ENCODE data around the gene DUSP8. TPM values are rescaled to one million over a fixed set of nuclear protein-coding genes. Genes with fewer than 3 reads are reported as not detected.
A peak's percentile ranks its signal among the peaks of the same experiment; 100 is the strongest.

The DUSP8 gene
- polyA plus RNA-seq, 1 of the 3 experiments (the other 2 are of a cell fraction), result 2.0 TPM

DNA sequence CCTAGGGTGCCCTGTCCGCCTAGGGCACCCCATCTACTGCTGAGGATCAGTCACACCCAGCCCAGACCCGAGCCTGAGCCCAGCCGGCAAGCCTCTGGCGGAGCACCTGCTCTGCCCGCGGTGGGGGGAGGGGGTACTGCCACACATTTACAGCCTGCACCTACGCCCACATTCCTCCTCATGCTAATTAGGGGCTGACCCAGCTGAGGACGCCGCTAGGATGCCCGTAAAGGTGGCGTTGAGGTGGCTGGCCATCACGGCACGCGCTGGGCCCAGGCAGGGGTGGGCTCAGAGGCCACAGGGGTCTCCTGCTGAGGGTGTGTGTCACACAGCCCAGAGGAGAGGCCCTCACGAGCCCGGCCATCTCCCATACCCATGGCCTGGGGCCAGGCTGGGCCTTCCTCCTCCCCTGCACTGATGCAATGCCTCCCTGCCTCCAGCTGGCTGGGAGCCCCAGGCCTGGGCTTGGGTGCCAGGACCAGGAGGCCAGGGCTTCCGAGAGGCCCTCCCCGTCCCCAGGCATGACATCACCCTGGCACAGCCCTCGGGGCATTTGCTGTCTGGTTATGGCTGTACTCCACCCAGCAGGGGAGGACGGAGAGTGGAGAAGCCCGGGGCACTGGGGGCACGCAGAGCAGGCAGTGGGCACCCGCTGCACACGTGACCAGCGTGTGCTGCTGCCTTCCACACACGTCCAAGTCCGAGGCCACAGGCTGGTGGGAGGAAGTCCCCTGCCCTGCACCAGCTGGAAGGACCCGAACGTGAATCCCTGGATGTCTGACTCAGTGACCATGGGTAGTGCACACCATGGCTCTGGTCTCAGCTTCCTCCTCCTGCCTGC is 12.7 kb downstream of the DUSP8 start:
- H3K27ac ChIP-seq (ENCODE audit: low read depth in 2 of 2, low read length in 1 of 2), result peak overlapping the region in 1 of 2 experiments; percentile 71; a peak in 2 of 4 replicates
- no peaks in the 10 kb centered on the region for H3K27me3 ChIP-seq (ENCODE audit: insufficient read depth)
- H3K4me3 ChIP-seq (ENCODE audit: low read depth in 2 of 2, low read length in 1 of 2), result no peak overlapping the region
- no peaks in the 10 kb centered on the region for H3K9me3 ChIP-seq
- no peaks in the 10 kb centered on the region for H4K20me1 ChIP-seq (ENCODE audit: insufficient read depth)
- peak; percentile 52 for DNase-seq
- no peaks in the 10 kb centered on the region for H3K36me3 ChIP-seq (replicated peaks in 1 of 2; ENCODE audit: control insufficient read depth in 1 of 2, insufficient read depth in 2 of 2, low read length in 1 of 2)
- POLR2A ChIA-PET, result interaction anchor here (1.3 kb wide), 1 partner anchor 9 kb away, joined by 3 read pairs; no protein-coding TSS in a partner anchor
- TF ChIP-seq FOXJ3 (CRISPR knock-in tag; IDR thresholded peaks at IDR 0.05) (no peak), NFIC (IDR thresholded peaks at IDR 0.05; ENCODE audit: borderline replicate concordance) (peak; percentile 86), TCF12 (IDR thresholded peaks at IDR 0.05) (peak; percentile 52)
- H3K4me2 ChIP-seq, result peak overlapping the region; percentile 67
- no peaks in the 10 kb centered on the region for H3K79me2 ChIP-seq (ENCODE audit: insufficient read depth)
- H3K4me1 ChIP-seq (ENCODE audit: control insufficient read depth in 1 of 2, insufficient read depth in 2 of 2, low read depth in 1 of 2, low read length in 1 of 2), result peaks cover 3 to 12% of the 10 kb centered on the region in 2 experiments; a peak in 2 of 4 replicates
- CTCF ChIA-PET, result interaction anchor here (0.6 to 5.3 kb wide), 3 partner anchors 13 to 38 kb away, joined by 3 to 52 read pairs (median 23); partner anchors contain the start of gene KRTAP5-2
- WGBS (ENCODE audit: low lambda C conversion rate), result 50% methylated on average over 2 of the region's 29 CpGs
- H2AFZ ChIP-seq (ENCODE audit: low read depth), result no peak overlapping the region
- no peaks in the 10 kb centered on the region for H3F3A ChIP-seq (replicated peaks; ENCODE audit: insufficient read depth)
- H3K9ac ChIP-seq, result peak overlapping the region; percentile 45; the same call in 1 of the 2 replicates
- H3K9me2 ChIP-seq, result no peaks in the 10 kb centered on the region

GRCh38 chr11:1558775-1559110 is 13.3 kb downstream of the DUSP8 start:
- POLR2A ChIA-PET, result no interaction called here
- no peaks in the 10 kb centered on the region for H3K9me2 ChIP-seq
- no peaks in the 10 kb centered on the region for H3K27me3 ChIP-seq (ENCODE audit: insufficient read depth)
- H3K79me2 ChIP-seq (ENCODE audit: insufficient read depth), result no peaks in the 10 kb centered on the region
- 0 out of 2 replicates have a peak overlapping the region, but pooled peaks have one; percentile 22 for H2AFZ ChIP-seq (ENCODE audit: low read depth)
- 72% methylated on average over 6 of the region's 12 CpGs for WGBS (ENCODE audit: low lambda C conversion rate)
- peak overlapping the region; percentile 45; the same call in 1 of the 2 replicates for H3K9ac ChIP-seq
- no peak for DNase-seq
- peak overlapping the region in 1 of 2 experiments; percentile 71; a peak in 2 of 4 replicates for H3K27ac ChIP-seq (ENCODE audit: low read depth in 2 of 2, low read length in 1 of 2)
- no peaks in the 10 kb centered on the region for H3F3A ChIP-seq (replicated peaks; ENCODE audit: insufficient read depth)
- H4K20me1 ChIP-seq (ENCODE audit: insufficient read depth), result no peaks in the 10 kb centered on the region
- H3K36me3 ChIP-seq (replicated peaks in 1 of 2; ENCODE audit: control insufficient read depth in 1 of 2, insufficient read depth in 2 of 2, low read length in 1 of 2), result no peaks in the 10 kb centered on the region
- H3K4me3 ChIP-seq (ENCODE audit: low read depth in 2 of 2, low read length in 1 of 2), result 0 out of 4 replicates have a peak overlapping the region, but pooled peaks of 1 of the 2 experiments have one; percentile 2
- CTCF ChIA-PET, result interaction anchor here (3.6 to 5.3 kb wide), 2 partner anchors 12 to 16 kb away, joined by 23 to 52 read pairs; no protein-coding TSS in a partner anchor
- H3K4me2 ChIP-seq, result peak overlapping the region; percentile 67
- TF ChIP-seq, protein P1, sequence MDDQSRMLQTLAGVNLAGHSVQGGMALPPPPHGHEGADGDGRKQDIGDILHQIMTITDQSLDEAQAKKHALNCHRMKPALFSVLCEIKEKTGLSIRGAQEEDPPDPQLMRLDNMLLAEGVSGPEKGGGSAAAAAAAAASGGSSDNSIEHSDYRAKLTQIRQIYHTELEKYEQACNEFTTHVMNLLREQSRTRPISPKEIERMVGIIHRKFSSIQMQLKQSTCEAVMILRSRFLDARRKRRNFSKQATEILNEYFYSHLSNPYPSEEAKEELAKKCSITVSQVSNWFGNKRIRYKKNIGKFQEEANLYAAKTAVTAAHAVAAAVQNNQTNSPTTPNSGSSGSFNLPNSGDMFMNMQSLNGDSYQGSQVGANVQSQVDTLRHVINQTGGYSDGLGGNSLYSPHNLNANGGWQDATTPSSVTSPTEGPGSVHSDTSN (IDR thresholded peaks at IDR 0.05), result no peak
- TF ChIP-seq SIN3A (IDR thresholded peaks at IDR 0.05; ENCODE audit: borderline replicate concordance, low read depth, low read length) (no peak), MEF2A (IDR thresholded peaks at IDR 0.05; ENCODE audit: borderline replicate concordance, low read depth) (no peak), EP300 (IDR thresholded peaks at IDR 0.05; ENCODE audit: borderline replicate concordance in 1 of 2, low read depth in 1 of 2, low read length in 1 of 2) (no peak), REST (IDR thresholded peaks at IDR 0.05; ENCODE audit: low read depth, low read length) (no peak), CHD2 (IDR thresholded peaks at IDR 0.05; ENCODE audit: low read length, partially characterized antibody) (no peak), TEAD4 (IDR thresholded peaks at IDR 0.05; ENCODE audit: borderline replicate concordance, insufficient read depth) (no peak)
- H3K4me1 ChIP-seq (ENCODE audit: control insufficient read depth in 1 of 2, insufficient read depth in 2 of 2, low read depth in 1 of 2, low read length in 1 of 2), result peaks cover 0 to 12% of the 10 kb centered on the region in 2 experiments; a peak in 2 of 4 replicates
- H3K9me3 ChIP-seq, result no peaks in the 10 kb centered on the region
